Breast epithelium (tissue), 3 donors: Measurements from ENCODE around the gene PGD.
"Not testable (repeated sequence)": the region's sequence is repeated elsewhere in the genome, so short reads cannot be mapped to it uniquely, and the experiment has no call there.

ENCODE experiments used
- POLR2A ChIP-seq: fragments of 450-650 bp; IDR thresholded peaks from one replicate; pipeline ENCODE4 v1.6.1; 2016; ENCODE audit warnings: antibody characterized with exemption, mild to moderate bottlenecking, moderate library complexity
- POLR2AphosphoS5 ChIP-seq, 3 donors: sonication (generic); formaldehyde crosslinking; IDR thresholded peaks; one replicate each; pipeline ENCODE4 v1.6.1; 2017; ENCODE audit warnings: antibody characterized with exemption in 3 of 3
- TF ChIP-seq, protein P1 (sequence below), 3 donors: fragments of 450-650 bp; IDR thresholded peaks; one replicate each; pipeline ENCODE4 v1.5.1; 2016 to 2017; ENCODE audit warnings: antibody characterized with exemption in 3 of 3, mild to moderate bottlenecking in 3 of 3, moderate library complexity in 3 of 3

DNA sequence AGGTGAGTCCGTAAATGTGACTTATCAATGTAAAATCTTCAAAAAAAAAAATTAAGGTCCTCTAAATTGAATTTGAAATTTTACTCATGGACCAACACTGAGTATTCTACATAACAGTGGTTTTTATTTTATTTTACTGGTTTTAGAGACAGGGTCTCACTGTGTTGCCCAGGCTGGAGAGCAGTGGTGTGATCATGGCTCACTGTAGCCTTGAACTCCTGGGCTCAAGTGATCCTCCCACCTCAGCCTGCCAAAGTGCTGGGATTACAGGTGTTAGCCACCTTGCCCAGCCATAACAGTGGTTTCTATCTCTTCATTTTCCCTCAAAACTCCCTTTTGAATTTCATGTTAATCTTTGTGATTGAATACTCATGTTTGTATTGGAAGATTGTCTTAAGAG, 17.1 kb downstream of the PGD start:
- TF ChIP-seq, protein P1, sequence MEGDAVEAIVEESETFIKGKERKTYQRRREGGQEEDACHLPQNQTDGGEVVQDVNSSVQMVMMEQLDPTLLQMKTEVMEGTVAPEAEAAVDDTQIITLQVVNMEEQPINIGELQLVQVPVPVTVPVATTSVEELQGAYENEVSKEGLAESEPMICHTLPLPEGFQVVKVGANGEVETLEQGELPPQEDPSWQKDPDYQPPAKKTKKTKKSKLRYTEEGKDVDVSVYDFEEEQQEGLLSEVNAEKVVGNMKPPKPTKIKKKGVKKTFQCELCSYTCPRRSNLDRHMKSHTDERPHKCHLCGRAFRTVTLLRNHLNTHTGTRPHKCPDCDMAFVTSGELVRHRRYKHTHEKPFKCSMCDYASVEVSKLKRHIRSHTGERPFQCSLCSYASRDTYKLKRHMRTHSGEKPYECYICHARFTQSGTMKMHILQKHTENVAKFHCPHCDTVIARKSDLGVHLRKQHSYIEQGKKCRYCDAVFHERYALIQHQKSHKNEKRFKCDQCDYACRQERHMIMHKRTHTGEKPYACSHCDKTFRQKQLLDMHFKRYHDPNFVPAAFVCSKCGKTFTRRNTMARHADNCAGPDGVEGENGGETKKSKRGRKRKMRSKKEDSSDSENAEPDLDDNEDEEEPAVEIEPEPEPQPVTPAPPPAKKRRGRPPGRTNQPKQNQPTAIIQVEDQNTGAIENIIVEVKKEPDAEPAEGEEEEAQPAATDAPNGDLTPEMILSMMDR (IDR thresholded peaks at IDR 0.05): not testable (repeated sequence)
- not testable (repeated sequence) for TF ChIP-seq POLR2A; POLR2AphosphoS5 (IDR thresholded peaks at IDR 0.05)
